ENCODE results near the gene ZNF512B.

The ZNF512B gene

DNA sequence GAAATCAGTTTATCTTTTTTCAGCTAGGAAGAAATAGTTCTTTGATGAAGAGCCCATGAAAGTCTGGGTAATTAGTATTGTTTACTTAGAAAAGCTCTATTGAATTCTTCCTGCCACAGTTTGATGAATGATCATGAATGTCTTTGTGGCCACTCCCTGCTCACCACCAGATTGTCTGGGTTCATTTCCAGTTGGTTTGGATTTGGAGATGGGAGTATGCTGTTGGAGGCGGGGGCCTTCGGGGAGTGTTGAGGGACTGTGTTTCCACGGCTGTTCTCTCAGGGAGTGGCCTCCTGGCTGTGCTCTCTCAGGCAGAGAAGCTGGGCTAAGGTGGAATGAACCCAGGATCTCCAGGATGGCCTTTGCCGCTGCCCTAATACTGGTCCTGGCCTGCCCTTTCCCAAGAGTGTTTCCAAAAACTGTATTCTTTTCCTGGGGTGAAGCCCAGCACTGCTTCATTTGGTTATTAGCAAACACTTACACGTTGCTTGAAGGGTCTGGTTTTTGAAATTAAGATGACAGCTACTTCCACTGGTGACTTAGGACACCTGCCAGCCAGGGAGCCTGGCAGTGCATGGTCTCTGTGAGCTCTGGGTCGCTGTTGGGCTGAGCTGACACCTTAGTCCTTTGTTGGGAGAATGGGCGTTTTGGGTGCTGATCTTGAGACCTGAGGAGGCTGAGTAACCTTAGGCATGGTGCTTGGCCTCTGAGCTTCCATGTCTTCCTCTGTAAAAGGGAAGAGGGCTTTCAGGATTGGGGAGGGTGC, 34.4 kb upstream of the ZNF512B start:
- Histone ChIP-seq H3K27ac (ENCODE audit: low read depth, low read length) (no peak overlapping the region), H3K27me3 (ENCODE audit: control insufficient read depth in 1 of 2, insufficient read depth in 2 of 2, low read length in 2 of 2) (no peaks in the 10 kb centered on the region), H3K4me1 (ENCODE audit: control insufficient read depth in 1 of 2, insufficient read depth in 2 of 2, low read length in 2 of 2) (no peaks in the 10 kb centered on the region), H3K9ac (ENCODE audit: low read depth in 1 of 2, low read length in 2 of 2) (no peak overlapping the region), H3K4me3 (ENCODE audit: low read depth in 1 of 2, low read length in 2 of 2) (no peak overlapping the region), H3K9me3 (ENCODE audit: control insufficient read depth in 1 of 2, low read length in 2 of 2) (no peaks in the 10 kb centered on the region), H3K36me3 (ENCODE audit: control insufficient read depth in 1 of 2, insufficient read depth in 2 of 2, low read length in 2 of 2) (peaks cover 31 to 72% of the 10 kb centered on the region in 2 donors)

DNA sequence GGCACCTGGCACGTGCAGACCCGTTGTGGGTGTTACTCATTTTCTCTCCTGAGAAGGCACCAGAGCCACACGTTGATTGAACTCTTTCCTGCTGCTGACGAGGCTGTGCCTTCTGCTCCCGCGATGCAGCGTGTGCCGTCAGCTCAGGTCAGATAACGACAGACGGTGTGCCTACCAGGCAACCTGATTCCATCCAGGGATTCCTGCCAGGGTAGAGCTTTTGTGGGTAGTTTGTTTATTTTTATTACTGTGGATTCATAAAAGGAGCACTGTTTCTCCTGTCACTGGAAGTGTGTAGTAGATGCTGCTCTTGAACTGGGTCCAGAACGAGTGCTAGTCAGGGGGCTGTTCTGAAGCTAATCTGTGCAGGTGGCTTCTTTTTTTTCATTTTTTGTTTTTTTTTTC, 31.9 kb upstream of the ZNF512B start:
- no peak overlapping the region for H3K4me3 ChIP-seq (ENCODE audit: low read depth in 1 of 2, low read length in 2 of 2)
- H3K27me3 ChIP-seq (ENCODE audit: control insufficient read depth in 1 of 2, insufficient read depth in 2 of 2, low read length in 2 of 2): no peaks in the 10 kb centered on the region
- no peaks in the 10 kb centered on the region for H3K4me1 ChIP-seq (ENCODE audit: control insufficient read depth in 1 of 2, insufficient read depth in 2 of 2, low read length in 2 of 2)
- H3K27ac ChIP-seq (ENCODE audit: low read depth, low read length): no peak overlapping the region
- no peaks in the 10 kb centered on the region for H3K9me3 ChIP-seq (ENCODE audit: control insufficient read depth in 1 of 2, low read length in 2 of 2)
- peaks cover 26 to 71% of the 10 kb centered on the region in 2 donors for H3K36me3 ChIP-seq (ENCODE audit: control insufficient read depth in 1 of 2, insufficient read depth in 2 of 2, low read length in 2 of 2)
- H3K9ac ChIP-seq (ENCODE audit: low read depth in 1 of 2, low read length in 2 of 2): no peak overlapping the region

DNA sequence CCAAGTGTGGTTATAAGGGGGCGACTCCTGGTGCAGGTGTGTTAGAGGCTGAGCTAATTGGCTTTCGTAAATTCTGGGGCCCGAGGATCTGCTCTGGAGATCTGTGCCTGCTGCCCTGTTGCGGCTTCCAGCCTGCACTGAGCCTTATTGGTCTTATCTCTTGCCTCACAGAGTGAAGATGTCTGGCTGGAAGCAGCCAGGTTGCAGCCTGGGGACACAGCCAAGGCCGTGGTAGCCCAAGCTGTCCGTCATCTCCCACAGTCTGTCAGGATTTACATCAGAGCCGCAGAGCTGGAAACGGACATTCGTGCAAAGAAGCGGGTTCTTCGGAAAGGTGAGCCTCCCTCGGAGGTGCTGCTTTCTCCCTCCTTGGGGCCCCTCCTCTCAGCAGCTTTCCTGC, 31.2 kb upstream of the ZNF512B start:
- no peak overlapping the region for H3K27ac ChIP-seq (ENCODE audit: low read depth, low read length)
- H3K9ac ChIP-seq (ENCODE audit: low read depth in 1 of 2, low read length in 2 of 2): no peak overlapping the region
- no peak overlapping the region for H3K4me3 ChIP-seq (ENCODE audit: low read depth in 1 of 2, low read length in 2 of 2)
- no peaks in the 10 kb centered on the region for H3K9me3 ChIP-seq (ENCODE audit: control insufficient read depth in 1 of 2, low read length in 2 of 2)
- H3K4me1 ChIP-seq (ENCODE audit: control insufficient read depth in 1 of 2, insufficient read depth in 2 of 2, low read length in 2 of 2): no peaks in the 10 kb centered on the region
- H3K27me3 ChIP-seq (ENCODE audit: control insufficient read depth in 1 of 2, insufficient read depth in 2 of 2, low read length in 2 of 2): no peaks in the 10 kb centered on the region
- peaks cover 30 to 76% of the 10 kb centered on the region in 2 donors for H3K36me3 ChIP-seq (ENCODE audit: control insufficient read depth in 1 of 2, insufficient read depth in 2 of 2, low read length in 2 of 2)

DNA sequence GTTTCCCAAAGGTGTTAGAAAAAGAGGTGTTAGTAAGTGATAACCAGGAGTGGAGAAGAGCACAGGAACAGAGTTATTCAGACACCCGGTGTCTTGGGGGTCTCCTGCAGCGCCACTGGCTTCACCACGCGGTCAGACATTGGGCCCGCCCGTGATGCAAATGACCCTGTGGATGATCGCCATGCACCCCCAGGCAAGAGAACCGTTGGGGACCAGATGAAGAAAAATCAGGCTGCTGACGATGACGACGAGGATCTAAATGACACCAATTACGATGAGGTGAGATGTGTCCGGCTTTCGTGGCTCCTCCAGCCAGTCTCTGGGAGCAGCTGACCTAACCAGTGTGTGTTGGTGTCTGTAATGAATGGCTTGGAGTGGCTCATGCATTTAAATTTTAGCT, 13.2 kb upstream of the ZNF512B start:
- Histone ChIP-seq H3K27me3 (ENCODE audit: control insufficient read depth in 1 of 2, insufficient read depth in 2 of 2, low read length in 2 of 2) (no peaks in the 10 kb centered on the region), H3K36me3 (ENCODE audit: control insufficient read depth in 1 of 2, insufficient read depth in 2 of 2, low read length in 2 of 2) (peaks cover 10 to 42% of the 10 kb centered on the region in 2 donors), H3K4me3 (ENCODE audit: low read depth in 1 of 2, low read length in 2 of 2) (no peak overlapping the region), H3K4me1 (ENCODE audit: control insufficient read depth in 1 of 2, insufficient read depth in 2 of 2, low read length in 2 of 2) (peaks cover 22 to 35% of the 10 kb centered on the region in 2 donors), H3K9ac (ENCODE audit: low read depth in 1 of 2, low read length in 2 of 2) (no peak overlapping the region), H3K27ac (ENCODE audit: low read depth, low read length) (no peak overlapping the region), H3K9me3 (ENCODE audit: control insufficient read depth in 1 of 2, low read length in 2 of 2) (no peaks in the 10 kb centered on the region)

DNA sequence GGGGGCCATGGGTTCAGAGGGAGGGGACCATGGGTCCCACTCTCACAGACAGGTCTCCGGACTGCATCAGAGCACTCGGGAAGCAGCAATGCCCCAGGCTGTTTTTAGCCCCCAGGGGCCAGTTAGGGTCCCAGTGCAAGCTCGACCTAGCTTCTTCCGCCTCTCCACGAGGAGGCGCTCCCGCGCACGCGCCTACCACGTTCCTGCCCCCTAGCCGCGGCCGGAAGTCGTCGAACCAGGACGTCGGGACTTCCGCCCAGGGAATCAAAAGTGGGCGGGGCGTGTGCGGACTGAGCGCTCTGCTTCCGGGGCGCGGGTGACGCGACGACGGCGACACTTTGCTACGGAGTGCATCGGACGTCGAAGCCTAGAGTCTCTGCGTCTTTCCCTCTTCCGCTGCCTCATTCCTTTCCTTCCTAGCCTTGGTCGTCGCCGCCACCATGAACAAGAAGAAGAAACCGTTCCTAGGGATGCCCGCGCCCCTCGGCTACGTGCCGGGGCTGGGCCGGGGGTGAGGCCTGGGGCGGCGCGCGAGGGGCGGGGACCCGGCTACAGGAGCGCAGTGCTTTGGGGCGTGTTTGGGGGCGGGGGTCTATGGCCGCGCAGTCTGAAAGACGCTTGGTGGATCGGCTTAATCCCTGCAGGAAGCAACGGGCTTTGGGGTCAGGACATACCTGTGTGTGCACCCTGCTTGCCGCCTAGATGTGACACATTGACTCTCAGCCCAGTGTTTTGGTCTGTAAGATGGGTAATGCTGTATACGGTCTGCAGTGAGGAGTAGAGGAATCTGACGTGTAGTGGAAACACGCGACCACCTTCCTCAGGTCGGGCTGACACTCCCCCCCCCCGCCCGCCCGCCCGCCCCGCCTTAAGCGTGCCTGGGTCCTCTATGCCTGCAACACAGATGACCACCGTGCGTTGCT, 11.3 kb upstream of the ZNF512B start, which contains the start of gene PRPF6:
Gene PRPF6 (plus strand): TSS at position 327 of the 923 bp plus-strand sequence. CDS start 114 bp downstream, at position 441.
- peak within 1 kb of the TSS; percentile 95 to 99 for H3K4me3 ChIP-seq (ENCODE audit: low read depth in 1 of 2, low read length in 2 of 2)
- peaks cover 10 to 30% of the 10 kb centered on the region in 2 donors for H3K36me3 ChIP-seq (ENCODE audit: control insufficient read depth in 1 of 2, insufficient read depth in 2 of 2, low read length in 2 of 2)
- H3K9me3 ChIP-seq (ENCODE audit: control insufficient read depth in 1 of 2, low read length in 2 of 2): no peaks in the 10 kb centered on the region
- peaks cover 28 to 43% of the 10 kb centered on the region in 2 donors for H3K4me1 ChIP-seq (ENCODE audit: control insufficient read depth in 1 of 2, insufficient read depth in 2 of 2, low read length in 2 of 2)
- H3K27me3 ChIP-seq (ENCODE audit: control insufficient read depth in 1 of 2, insufficient read depth in 2 of 2, low read length in 2 of 2): no peaks in the 10 kb centered on the region
- peak within 1 kb of the TSS; percentile 66 to 81 for H3K9ac ChIP-seq (ENCODE audit: low read depth in 1 of 2, low read length in 2 of 2)
- H3K27ac ChIP-seq (ENCODE audit: low read depth, low read length): peak within 1 kb of the TSS; percentile 66

DNA sequence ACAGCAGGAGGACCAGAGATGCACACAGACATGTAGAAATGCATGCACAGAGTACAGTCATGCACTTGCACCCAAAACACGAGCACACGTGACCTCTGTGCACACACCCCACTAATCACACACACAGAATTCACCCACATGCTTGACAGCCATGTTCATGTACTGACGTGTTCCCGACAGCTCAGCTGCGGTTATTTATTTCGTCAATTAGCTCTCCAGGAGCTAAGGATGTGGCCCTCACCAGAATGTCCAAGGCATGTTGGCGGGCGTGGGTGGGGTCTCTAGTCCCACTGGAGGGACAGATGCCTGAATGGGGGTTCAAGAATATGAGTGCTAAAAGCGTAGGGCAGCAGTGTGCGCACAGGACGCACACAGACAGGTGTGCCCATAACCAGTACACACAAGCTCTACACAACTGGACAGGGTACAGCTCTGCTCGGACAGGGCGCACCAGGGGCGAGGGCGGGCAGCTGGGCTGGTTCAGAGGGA, 10.6 kb upstream of the ZNF512B start:
- Histone ChIP-seq H3K27me3 (ENCODE audit: control insufficient read depth in 1 of 2, insufficient read depth in 2 of 2, low read length in 2 of 2) (no peaks in the 10 kb centered on the region), H3K4me3 (ENCODE audit: low read depth in 1 of 2, low read length in 2 of 2) (peak overlapping the region; percentile 95 to 99), H3K9ac (ENCODE audit: low read depth in 1 of 2, low read length in 2 of 2) (peak overlapping the region in 1 of 2 donors; percentile 66), H3K9me3 (ENCODE audit: control insufficient read depth in 1 of 2, low read length in 2 of 2) (no peaks in the 10 kb centered on the region), H3K27ac (ENCODE audit: low read depth, low read length) (peak overlapping the region; percentile 39), H3K36me3 (ENCODE audit: control insufficient read depth in 1 of 2, insufficient read depth in 2 of 2, low read length in 2 of 2) (peaks cover 10 to 23% of the 10 kb centered on the region in 2 donors), H3K4me1 (ENCODE audit: control insufficient read depth in 1 of 2, insufficient read depth in 2 of 2, low read length in 2 of 2) (peaks cover 28 to 43% of the 10 kb centered on the region in 2 donors)

DNA sequence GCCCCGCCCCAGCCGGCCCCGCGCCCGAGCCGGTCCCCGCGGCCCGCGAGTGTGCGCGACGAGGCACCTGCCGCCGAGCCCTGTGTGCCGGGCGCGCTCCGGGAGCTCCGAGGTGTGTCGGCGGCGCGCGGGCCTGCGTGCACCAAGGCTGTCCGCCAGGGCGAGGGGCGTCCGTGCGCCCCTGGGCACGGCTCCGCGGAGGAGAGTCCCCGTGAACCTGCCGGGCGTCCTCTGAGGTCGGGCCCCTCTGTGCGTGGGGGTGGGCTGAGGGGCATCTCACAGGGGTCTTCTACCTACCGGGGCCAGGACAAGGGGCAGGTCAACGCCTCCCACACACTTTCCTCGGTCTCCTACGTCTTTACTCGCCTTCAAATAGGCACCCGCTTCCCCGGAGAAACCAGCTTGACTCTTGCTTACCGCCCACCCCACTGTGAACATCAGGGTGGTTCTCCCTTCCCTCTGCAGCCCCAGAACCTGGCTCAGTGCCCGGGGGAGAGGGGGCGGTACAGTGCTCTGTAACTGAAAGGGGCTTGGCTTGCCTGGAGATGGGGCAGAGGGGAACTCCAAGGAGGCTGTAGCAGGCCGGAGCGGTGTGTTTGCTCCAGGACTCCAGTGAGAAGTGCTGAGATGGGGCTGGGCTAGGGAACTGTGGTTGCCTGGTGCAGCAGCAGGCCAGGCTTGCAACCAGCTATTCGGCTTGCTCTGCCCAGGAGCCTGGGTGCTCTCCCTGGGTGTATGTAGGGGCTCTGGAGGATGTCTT, 10.0 kb upstream of the ZNF512B start, which contains the start of gene SAMD10:
Gene SAMD10 (minus strand): TSS at position 86 of the 760 bp plus-strand sequence. CDS start 175 bp downstream, outside the sequence.
- Histone ChIP-seq H3K36me3 (ENCODE audit: control insufficient read depth in 1 of 2, insufficient read depth in 2 of 2, low read length in 2 of 2) (peaks cover 4 to 17% of the 10 kb centered on the region in 2 donors), H3K27me3 (ENCODE audit: control insufficient read depth in 1 of 2, insufficient read depth in 2 of 2, low read length in 2 of 2) (no peaks in the 10 kb centered on the region), H3K27ac (ENCODE audit: low read depth, low read length) (peak within 1 kb of the TSS; percentile 20), H3K4me1 (ENCODE audit: control insufficient read depth in 1 of 2, insufficient read depth in 2 of 2, low read length in 2 of 2) (peaks cover 28 to 43% of the 10 kb centered on the region in 2 donors), H3K9me3 (ENCODE audit: control insufficient read depth in 1 of 2, low read length in 2 of 2) (no peaks in the 10 kb centered on the region), H3K4me3 (ENCODE audit: low read depth in 1 of 2, low read length in 2 of 2) (peak within 1 kb of the TSS; percentile 95 to 99), H3K9ac (ENCODE audit: low read depth in 1 of 2, low read length in 2 of 2) (peak within 1 kb of the TSS; percentile 43 to 66)

DNA sequence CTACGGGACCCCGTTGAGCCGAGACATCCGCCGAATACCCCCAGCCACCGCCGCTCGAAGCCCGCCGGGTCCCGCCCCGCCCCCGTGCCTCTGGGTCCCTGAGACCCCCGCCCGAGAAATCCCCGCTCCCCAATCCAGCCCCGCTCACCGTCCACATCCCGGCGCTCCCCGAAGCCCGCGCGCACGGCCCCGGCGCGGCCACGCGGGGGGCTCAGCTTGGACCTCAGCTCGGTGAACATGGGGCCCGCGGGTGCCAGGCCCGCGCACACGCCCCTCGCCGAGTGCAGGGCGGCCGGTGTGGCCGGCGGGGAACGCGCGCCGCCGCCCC, 9.5 kb upstream of the ZNF512B start:
- Histone ChIP-seq H3K9me3 (ENCODE audit: control insufficient read depth in 1 of 2, low read length in 2 of 2) (no peaks in the 10 kb centered on the region), H3K36me3 (ENCODE audit: control insufficient read depth in 1 of 2, insufficient read depth in 2 of 2, low read length in 2 of 2) (peaks cover 0 to 12% of the 10 kb centered on the region in 2 donors), H3K4me3 (ENCODE audit: low read depth in 1 of 2, low read length in 2 of 2) (peak overlapping the region; percentile 67 to 74), H3K9ac (ENCODE audit: low read depth in 1 of 2, low read length in 2 of 2) (peak overlapping the region; percentile 43 to 57), H3K27ac (ENCODE audit: low read depth, low read length) (peak overlapping the region; percentile 20), H3K27me3 (ENCODE audit: control insufficient read depth in 1 of 2, insufficient read depth in 2 of 2, low read length in 2 of 2) (no peaks in the 10 kb centered on the region), H3K4me1 (ENCODE audit: control insufficient read depth in 1 of 2, insufficient read depth in 2 of 2, low read length in 2 of 2) (peaks cover 28 to 43% of the 10 kb centered on the region in 2 donors)

DNA sequence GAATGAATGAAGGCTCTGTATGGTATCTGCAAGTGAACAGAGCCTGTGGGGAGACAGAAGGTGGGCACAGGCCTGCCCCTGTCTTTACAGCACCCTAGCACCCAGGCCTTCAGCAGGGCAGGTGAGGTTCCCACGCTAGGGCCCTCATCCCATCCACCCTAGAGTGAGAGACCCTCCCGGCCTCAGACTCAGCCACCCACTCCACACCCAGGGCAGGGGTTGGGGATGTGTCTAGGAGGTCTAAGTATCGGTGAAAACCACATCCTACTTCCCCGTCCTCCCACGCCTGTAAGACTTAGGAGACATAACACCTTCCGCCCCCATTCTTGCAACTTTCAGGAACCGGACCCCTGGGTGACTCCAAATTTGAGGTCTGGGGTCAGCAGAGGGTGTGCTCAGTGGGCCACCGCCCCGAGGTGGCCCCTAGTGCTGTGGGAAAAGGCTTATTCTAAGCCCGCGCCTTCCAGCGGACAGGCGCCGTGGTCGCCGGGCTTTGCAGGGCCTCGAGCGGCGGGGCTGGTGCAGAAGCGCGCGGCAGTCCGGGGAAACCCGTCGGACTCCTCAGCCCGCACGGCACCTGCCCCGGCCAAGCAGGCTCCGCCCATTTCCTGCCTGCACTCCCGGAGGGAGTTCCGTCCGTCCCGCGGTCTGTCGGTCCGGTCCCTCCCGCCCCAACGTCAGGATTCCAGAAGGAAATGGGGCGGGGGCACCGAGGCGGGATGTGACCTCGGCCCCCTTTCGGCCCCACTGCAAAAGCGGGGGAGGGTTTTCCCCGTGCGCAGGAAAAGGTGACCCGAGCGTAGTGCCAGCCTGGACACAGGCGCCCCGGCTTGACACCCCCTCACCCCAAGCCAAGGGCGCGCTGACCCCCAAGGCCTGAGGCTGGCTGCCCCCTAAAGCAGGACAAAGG, 8.8 kb upstream of the ZNF512B start:
- peak overlapping the region; percentile 43 to 57 for H3K9ac ChIP-seq (ENCODE audit: low read depth in 1 of 2, low read length in 2 of 2)
- peak overlapping the region; percentile 6 for H3K27ac ChIP-seq (ENCODE audit: low read depth, low read length)
- H3K27me3 ChIP-seq (ENCODE audit: control insufficient read depth in 1 of 2, insufficient read depth in 2 of 2, low read length in 2 of 2): no peaks in the 10 kb centered on the region
- peaks cover 0 to 6% of the 10 kb centered on the region in 2 donors for H3K36me3 ChIP-seq (ENCODE audit: control insufficient read depth in 1 of 2, insufficient read depth in 2 of 2, low read length in 2 of 2)
- peaks cover 28 to 46% of the 10 kb centered on the region in 2 donors for H3K4me1 ChIP-seq (ENCODE audit: control insufficient read depth in 1 of 2, insufficient read depth in 2 of 2, low read length in 2 of 2)
- peak overlapping the region; percentile 67 to 74 for H3K4me3 ChIP-seq (ENCODE audit: low read depth in 1 of 2, low read length in 2 of 2)
- no peaks in the 10 kb centered on the region for H3K9me3 ChIP-seq (ENCODE audit: control insufficient read depth in 1 of 2, low read length in 2 of 2)
